Testis (tissue), 2 donors: ENCODE measurements around the gene TLN1.

Experiments used
- POLR2A ChIP-seq: fragments of 450-650 bp; IDR thresholded peaks from one replicate; pipeline ENCODE4 v1.6.1; 2017; ENCODE audit warnings: antibody characterized with exemption, mild to moderate bottlenecking, moderate library complexity
- TF ChIP-seq, protein P1 (sequence below), 3 experiments: fragments of 450-650 bp in 2 of 3; fragments of 200-600 bp in 1 of 3; sonication (generic) in 1 of 3; IDR thresholded peaks; one replicate each; pipeline ENCODE4 v1.5.1; 2016 to 2019; ENCODE audit warnings: antibody characterized with exemption in 3 of 3, mild to moderate bottlenecking in 2 of 3, moderate library complexity in 1 of 3

- TF ChIP-seq, protein P1, sequence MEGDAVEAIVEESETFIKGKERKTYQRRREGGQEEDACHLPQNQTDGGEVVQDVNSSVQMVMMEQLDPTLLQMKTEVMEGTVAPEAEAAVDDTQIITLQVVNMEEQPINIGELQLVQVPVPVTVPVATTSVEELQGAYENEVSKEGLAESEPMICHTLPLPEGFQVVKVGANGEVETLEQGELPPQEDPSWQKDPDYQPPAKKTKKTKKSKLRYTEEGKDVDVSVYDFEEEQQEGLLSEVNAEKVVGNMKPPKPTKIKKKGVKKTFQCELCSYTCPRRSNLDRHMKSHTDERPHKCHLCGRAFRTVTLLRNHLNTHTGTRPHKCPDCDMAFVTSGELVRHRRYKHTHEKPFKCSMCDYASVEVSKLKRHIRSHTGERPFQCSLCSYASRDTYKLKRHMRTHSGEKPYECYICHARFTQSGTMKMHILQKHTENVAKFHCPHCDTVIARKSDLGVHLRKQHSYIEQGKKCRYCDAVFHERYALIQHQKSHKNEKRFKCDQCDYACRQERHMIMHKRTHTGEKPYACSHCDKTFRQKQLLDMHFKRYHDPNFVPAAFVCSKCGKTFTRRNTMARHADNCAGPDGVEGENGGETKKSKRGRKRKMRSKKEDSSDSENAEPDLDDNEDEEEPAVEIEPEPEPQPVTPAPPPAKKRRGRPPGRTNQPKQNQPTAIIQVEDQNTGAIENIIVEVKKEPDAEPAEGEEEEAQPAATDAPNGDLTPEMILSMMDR (IDR thresholded peaks at IDR 0.05) = no peak
- TF ChIP-seq POLR2A = no peak
These were observed 66.0 kb downstream of the TLN1 start for GRCh38 chr9:35666045-35666444.
